GM18505 (cell line): ENCODE results near the gene PLEKHJ1.

Experiments used
- ATAC-seq: cut with Tn5 transposase; IDR thresholded peaks from one replicate; pipeline ENCODE4 v1.9.1; 2021; ENCODE audit not compliant: unreplicated experiment
- POLR2A ChIP-seq: IDR thresholded peaks from 4 replicates; pipeline ENCODE4 v1.6.1; 2011; ENCODE audit warnings: borderline replicate concordance; ENCODE audit not compliant: insufficient read depth, insufficient read length; ENCODE audit errors: extremely low read depth

PLEKHJ1 gene

GRCh38 chr19:2249010-2249866, 13.1 kb upstream of the PLEKHJ1 start, which contains the start of gene AMH:
AMH (plus strand) TSS chr19:2249323; CDS start chr19:2249333, 10 bp downstream.
- TF ChIP-seq POLR2A = no peak
- ATAC-seq = no peak

DNA sequence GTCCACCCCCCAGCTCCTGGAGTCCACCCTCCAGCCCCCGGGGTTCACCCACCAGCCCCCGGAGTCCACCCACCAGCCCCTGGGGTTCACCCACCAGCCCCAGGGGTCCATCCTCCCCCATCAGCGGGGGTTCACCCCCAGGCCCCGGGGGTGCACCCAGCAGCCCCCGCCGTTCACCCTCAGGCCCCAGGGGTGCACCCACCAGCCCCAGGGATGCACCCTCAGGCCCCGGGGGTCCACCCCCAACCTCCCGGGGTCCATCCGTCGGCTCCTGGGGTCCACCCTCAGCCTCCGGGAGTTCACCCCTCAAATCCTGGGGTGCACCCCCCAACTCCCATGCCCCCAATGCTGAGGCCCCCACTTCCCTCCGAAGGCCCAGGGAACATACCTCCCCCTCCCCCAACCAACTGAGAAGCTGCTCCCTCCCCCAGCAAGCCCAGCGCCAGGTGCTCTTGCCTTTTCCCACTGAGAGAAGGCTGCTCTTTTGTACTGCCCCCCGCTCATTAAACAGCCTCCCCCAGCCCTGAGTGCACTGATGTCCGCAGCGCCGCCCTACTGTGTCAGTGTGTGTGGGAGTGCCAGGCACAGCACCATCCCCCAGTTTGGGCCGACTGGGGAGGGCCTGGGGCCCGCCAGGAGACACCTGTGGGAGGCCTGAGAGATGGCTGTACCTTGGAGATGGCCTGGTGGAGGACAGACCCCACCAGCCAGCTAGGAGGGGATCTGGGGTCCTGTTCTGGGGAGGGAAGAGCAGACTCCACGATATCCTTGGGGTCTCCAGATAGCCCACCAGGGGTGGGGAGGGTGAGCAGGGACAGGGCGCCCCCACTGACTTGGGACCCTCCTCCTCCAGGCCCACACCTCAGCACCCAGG, 12.2 kb upstream of the PLEKHJ1 start:
- TF ChIP-seq POLR2A = no peak
- no peak for ATAC-seq

DNA sequence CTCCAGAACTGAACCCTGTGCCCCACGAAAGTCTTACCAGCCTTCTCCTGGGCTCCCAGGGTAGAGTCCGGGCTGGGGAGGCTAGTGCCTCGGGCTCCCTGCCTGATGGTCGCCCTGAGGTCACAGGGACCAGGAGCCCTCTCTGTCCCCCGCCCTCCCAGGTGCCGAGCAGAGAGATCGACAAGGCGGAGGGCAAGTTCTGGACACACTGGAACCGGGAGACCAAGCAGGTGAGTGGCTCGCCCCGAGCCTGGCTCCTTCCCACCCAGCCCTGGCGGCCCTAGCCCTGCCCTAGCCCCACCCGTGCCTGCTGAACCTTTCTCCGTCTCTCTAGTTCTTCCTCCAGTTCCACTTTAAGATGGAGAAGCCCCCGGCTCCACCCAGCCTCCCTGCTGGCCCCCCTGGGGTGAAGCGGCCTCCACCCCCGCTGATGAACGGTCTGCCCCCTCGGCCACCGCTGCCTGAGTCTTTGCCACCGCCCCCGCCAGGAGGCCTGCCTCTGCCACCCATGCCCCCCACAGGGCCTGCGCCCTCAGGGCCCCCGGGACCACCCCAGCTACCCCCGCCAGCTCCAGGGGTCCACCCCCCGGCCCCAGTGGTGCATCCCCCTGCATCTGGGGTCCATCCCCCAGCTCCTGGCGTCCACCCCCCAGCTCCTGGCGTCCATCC, 11.4 kb upstream of the PLEKHJ1 start:
- ATAC-seq = no peak
- no peak for TF ChIP-seq POLR2A

GRCh38 chr19:2246801-2247361, 10.8 kb upstream of the PLEKHJ1 start:
- no peak for ATAC-seq
- no peak for TF ChIP-seq POLR2A

GRCh38 chr19:2246014-2246620, 10.0 kb upstream of the PLEKHJ1 start:
- no peak for TF ChIP-seq POLR2A
- no peak for ATAC-seq

DNA sequence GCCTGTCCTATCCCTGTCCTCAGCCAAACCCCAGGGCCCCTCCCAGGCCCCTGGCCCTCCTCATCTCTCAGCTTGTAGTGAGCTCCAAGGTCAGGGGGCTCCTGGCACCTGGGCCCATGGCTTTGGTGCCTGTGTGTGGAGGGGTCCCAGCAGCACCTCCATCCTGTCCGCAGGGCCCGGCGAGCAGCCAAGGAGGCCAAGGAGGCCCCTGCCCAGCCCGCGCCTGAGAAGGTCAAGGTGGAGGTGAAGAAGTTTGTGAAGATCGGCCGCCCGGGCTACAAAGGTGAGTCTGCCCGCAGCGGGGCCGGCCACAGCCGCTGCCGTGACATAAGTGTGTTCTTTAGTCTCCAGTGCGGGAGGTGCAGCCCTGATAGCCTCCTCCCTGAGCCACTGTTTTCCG, 9.1 kb upstream of the PLEKHJ1 start:
- TF ChIP-seq POLR2A = no peak
- ATAC-seq = no peak

- no peak for TF ChIP-seq POLR2A
- ATAC-seq = no peak
These were observed 8.4 kb upstream of the PLEKHJ1 start for GRCh38 chr19:2244486-2244885.

DNA sequence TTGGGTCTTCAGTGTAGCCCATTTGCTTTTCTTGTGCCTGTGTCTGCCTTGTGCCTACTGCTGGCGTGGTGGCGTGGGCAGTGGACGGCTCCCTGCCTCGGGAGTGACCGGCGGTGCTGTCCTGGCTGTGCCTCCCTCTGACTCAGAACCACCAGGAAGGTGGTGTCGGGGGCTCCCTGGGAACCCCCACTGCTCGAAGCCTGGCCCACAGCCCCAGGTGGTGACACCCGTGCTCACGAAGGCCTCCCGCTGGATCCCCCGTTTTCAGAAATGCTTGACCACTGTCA, 7.9 kb upstream of the PLEKHJ1 start:
- no peak for ATAC-seq
- no peak for TF ChIP-seq POLR2A

- no peak for ATAC-seq
- no peak for TF ChIP-seq POLR2A
These were observed 7.4 kb upstream of the PLEKHJ1 start for GRCh38 chr19:2243274-2244124.

- no peak for TF ChIP-seq POLR2A
- ATAC-seq = no peak
These were observed 6.7 kb upstream of the PLEKHJ1 start for GRCh38 chr19:2242816-2243215.

- TF ChIP-seq POLR2A = no peak
- no peak for ATAC-seq
These were observed 6.0 kb upstream of the PLEKHJ1 start for GRCh38 chr19:2242092-2242537.

- no peak for TF ChIP-seq POLR2A
- no peak for ATAC-seq
These were observed 5.0 kb upstream of the PLEKHJ1 start for GRCh38 chr19:2240881-2241760.
